ENCODE measurements around the gene NFATC3.

Gene NFATC3

DNA sequence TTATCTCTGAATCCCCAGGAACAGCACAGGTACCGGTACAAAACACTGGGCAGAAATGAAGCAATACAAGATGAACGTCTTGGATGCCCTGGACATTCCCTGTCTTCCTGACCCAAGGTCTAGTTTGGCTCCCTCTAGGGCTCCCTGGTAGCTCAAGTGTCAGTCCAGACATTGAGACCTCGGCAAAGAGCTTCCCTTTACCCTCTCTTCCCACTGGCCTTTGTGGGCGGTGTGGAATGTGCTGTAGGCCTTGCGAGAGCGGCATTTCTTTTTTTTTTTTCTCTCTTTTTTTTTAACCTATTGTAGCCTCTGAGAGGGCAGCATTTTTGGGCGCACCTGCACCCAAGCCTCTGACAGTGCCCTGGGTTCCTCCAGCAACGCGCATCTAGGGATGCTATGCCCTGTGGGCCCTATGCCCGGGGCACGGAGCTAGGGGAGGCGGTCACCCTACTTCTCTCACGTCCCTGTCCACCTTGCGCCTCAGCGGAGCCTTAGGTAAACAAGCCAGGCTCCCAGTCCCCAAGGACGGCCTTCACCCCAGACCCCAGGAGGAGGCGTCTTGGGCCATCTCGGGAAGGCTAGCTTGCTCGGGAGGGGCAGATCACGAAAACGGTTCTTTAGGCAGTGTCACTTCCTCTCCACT is 1.2 kb upstream of the NFATC3 start:
- TF ChIP-seq, protein P1, sequence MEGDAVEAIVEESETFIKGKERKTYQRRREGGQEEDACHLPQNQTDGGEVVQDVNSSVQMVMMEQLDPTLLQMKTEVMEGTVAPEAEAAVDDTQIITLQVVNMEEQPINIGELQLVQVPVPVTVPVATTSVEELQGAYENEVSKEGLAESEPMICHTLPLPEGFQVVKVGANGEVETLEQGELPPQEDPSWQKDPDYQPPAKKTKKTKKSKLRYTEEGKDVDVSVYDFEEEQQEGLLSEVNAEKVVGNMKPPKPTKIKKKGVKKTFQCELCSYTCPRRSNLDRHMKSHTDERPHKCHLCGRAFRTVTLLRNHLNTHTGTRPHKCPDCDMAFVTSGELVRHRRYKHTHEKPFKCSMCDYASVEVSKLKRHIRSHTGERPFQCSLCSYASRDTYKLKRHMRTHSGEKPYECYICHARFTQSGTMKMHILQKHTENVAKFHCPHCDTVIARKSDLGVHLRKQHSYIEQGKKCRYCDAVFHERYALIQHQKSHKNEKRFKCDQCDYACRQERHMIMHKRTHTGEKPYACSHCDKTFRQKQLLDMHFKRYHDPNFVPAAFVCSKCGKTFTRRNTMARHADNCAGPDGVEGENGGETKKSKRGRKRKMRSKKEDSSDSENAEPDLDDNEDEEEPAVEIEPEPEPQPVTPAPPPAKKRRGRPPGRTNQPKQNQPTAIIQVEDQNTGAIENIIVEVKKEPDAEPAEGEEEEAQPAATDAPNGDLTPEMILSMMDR (conservative IDR thresholded peaks at IDR 0.05; ENCODE audit: low read length) = 0 out of 2 replicates have a peak, but pooled peaks have one; percentile 10
- peak; percentile 52 for DNase-seq (ENCODE audit: low read depth)
- H3K4me3 ChIP-seq (ENCODE audit: low read length) = peak overlapping the region; percentile 68

DNA sequence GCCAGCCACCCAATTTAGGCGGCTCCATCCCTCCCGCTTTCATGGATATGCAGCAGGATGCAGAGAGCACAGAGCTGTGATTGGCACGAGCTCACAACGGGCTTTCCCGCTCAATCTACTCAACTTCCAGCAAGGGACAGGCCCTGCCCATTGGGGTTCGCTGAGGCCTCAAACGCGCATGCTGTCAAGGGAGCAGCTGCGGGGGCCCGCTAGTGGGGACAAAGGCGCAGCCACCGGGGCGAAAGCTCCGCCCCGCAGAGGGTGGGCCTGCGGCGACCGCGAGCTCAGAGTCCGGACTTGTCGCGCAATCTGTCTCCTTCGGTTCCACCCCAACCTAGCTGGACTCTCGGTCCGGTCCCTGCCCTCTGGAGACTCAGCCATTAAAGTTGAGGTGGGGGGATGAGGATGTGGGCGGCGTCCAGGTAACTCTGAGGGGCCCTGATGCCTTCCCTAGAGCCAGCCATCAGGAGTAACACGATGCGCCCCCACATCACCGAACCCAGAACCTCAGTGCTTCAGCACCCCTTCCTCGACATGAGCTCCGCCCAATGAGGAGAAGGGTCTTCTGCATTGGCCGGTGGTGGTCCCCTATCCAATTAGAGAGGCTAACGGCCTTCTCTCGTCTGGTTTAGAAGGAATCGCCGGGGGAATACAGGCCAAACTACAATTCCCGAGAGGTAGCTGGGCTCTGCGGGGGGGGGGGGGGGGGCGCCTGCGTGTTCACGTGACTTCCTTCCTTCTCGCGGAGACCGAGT is 489 bp upstream of the NFATC3 start:
- DNase-seq (ENCODE audit: low read depth) = peak; percentile 69
- TF ChIP-seq, protein P1 (conservative IDR thresholded peaks at IDR 0.05; ENCODE audit: low read length) = no peak
- peak overlapping the region; percentile 68 for H3K4me3 ChIP-seq (ENCODE audit: low read length)

DNA sequence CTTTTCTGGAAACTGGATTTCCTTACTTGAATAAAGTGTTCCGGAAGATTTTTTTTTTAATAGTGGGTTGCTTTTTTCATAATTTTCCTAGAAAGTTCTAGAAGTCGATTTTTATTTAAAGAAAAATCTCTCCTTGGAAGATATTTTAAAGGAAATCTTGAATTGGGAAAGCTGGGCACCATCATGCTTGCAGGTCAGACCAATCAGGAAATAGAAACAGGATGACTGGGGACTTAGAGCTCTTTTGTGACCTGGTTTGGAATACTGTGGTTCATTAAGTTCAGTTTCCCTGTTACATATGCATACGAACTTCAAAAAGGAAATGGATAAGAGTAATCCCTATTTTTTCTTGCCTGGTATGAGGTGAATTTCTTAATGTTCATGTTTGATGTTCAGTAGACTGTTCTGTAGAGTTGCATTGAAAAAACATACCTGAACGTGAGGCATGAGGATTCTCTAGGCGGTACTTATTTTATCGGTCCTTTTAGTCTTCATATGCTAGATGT is 1.2 kb downstream of the NFATC3 start:
- peak; percentile 42 for DNase-seq (ENCODE audit: low read depth)
- TF ChIP-seq, protein P1 (conservative IDR thresholded peaks at IDR 0.05; ENCODE audit: low read length) = no peak
- H3K4me3 ChIP-seq (ENCODE audit: low read length) = peak overlapping the region; percentile 83

DNA sequence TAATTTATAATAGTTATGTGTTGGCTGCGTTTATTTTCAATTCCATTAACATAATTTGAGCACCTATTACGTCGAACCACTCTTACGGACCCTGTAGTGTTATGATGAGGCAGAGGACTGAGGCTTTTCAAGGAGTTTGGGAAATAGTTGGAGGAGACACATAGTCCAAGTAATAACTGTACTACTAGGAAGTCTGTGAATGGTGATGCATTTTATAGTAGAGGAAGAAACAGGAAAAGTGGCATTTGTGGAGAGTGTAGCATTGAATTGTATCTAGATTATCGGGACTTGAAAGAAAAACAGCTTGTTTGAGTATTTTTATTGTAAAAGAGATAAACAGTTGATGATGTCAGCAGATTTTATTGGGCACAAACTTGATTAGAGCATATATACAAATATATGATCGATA is 1.7 kb downstream of the NFATC3 start:
- no peak for DNase-seq (ENCODE audit: low read depth)
- TF ChIP-seq, protein P1 (conservative IDR thresholded peaks at IDR 0.05; ENCODE audit: low read length) = no peak
- H3K4me3 ChIP-seq (ENCODE audit: low read length) = peak overlapping the region; percentile 83

DNA sequence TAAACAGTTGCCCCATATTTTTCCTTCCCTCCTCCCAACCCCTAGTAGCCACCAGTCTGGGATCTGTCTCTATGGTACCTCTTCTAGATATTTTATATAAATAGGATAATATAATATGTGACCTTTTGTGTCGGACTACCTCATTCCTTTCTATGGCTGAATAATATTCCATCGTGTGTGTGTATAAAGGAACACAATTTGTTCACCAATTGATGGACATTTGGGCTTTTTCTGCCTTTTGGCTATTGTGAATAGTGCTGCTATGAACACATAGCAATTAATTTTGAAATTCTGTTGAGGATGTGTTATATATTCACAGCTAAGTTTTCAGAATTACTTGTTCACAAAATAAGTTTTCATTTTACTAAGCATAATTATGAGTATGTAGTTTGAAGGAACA is 2.5 kb downstream of the NFATC3 start:
- no peak overlapping the region for H3K4me3 ChIP-seq (ENCODE audit: low read length)
- DNase-seq (ENCODE audit: low read depth) = no peak

DNA sequence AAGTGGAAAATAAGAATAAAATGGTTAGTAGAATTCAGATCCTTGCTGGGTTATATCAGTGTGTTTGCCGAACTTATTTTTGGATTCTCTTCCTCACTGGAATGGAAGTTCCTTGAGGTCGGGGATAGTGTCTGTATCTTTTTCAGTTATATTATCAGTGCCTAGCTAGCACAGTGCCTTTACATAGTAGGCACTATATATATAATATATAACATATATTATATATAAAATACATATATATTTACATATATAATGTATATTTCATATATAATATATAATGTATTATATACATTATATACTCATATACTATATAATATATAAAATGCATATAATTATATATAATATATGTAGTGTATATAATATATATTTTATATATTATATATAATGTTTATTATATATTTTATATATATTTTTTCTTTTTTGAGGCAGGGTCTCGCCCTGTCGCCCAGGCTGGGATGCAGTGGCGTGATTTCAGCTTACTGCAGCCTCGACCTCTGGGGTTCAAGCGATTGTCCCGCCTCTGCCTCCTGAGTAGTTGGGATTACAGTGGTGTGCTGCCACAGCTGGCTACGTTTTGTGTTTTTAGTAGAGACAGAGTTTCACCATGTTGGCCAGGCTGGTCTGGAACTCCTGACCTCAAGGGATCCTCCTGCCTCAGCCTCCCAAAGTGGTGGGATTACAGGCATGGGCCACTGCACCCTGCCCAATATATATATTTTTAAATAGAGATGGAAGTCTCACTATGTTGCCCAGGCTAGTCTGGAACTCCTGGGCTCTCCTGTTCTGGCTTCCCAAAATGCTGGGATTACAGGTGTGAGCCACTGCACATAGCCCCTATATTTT is 3.2 kb downstream of the NFATC3 start:
- TF ChIP-seq, protein P1 (conservative IDR thresholded peaks at IDR 0.05; ENCODE audit: low read length) = no peak
- no peak for DNase-seq (ENCODE audit: low read depth)
- no peak overlapping the region for H3K4me3 ChIP-seq (ENCODE audit: low read length)

More for the DNA sequence above, 2.5 kb downstream of the NFATC3 start:
- TF ChIP-seq, protein P1 (conservative IDR thresholded peaks at IDR 0.05; ENCODE audit: low read length) = no peak
